SU-DHL-6 (cell line): ENCODE data around the gene NAT8.
"Not testable (repeated sequence)": the region's sequence is repeated elsewhere in the genome, so short reads cannot be mapped to it uniquely, and the experiment has no call there.

Source experiments
- H2AFZ ChIP-seq: fragments of 200-600 bp; sonication (generic); 2 replicates; pipeline ENCODE4 v1.6.1; 2014; ENCODE audit warnings: low read depth, mild to moderate bottlenecking, moderate library complexity, mixed read lengths, antibody characterized with exemption, low read length; ENCODE audit not compliant: severe bottlenecking
- H3F3A ChIP-seq: fragments of 200-600 bp; shearing (Covaris generic); 2 replicates; pipeline ENCODE4 v1.6.0; 2016; ENCODE audit warnings: antibody characterized with exemption, mild to moderate bottlenecking; ENCODE audit not compliant: insufficient read depth
- H3K27ac ChIP-seq: fragments of 200-600 bp; sonication (generic); 2 replicates; pipeline ENCODE4 v1.5.1; 2016; ENCODE audit warnings: low read depth, mild to moderate bottlenecking, low read length, moderate library complexity, mixed read lengths
- H3K27me3 ChIP-seq: fragments of 200-600 bp; sonication (generic), shearing (Covaris generic); 2 replicates; pipeline ENCODE4 v1.6.0; 2014; ENCODE audit warnings: mild to moderate bottlenecking, low read length
- H3K36me3 ChIP-seq: fragments of 200-600 bp; sonication (generic); 2 replicates; pipeline ENCODE4 v1.6.1; 2014; ENCODE audit warnings: mild to moderate bottlenecking, low read length, mixed read lengths
- H3K4me2 ChIP-seq: fragments of 300-600, 200-600 bp; shearing (Covaris generic), sonication (generic); 2 replicates; pipeline ENCODE4 v1.6.0; 2014; ENCODE audit warnings: low read length, low read depth, mild to moderate bottlenecking; ENCODE audit not compliant: poor library complexity, severe bottlenecking
- H3K4me3 ChIP-seq: fragments of 200-600 bp; sonication (generic); 2 replicates; pipeline ENCODE4 v1.5.1; 2014; ENCODE audit warnings: antibody characterized with exemption, low read length, mild to moderate bottlenecking, mixed read lengths; ENCODE audit not compliant: insufficient read depth, poor library complexity, severe bottlenecking
- H3K79me2 ChIP-seq: fragments of 200-600 bp; sonication (generic); 2 replicates; pipeline ENCODE4 v1.6.1; 2014; ENCODE audit warnings: mild to moderate bottlenecking, low read length, moderate library complexity; ENCODE audit not compliant: insufficient read depth
- H3K9ac ChIP-seq: fragments of 200-600 bp; sonication (generic); 2 replicates; pipeline ENCODE4 v1.7.0; 2014; ENCODE audit warnings: mild to moderate bottlenecking, low read length
- H3K9me2 ChIP-seq: fragments of 200-600 bp; sonication (generic); replicated peaks from 2 replicates; pipeline ENCODE4 v1.6.1; 2014; ENCODE audit warnings: low read length; ENCODE audit not compliant: insufficient read depth
- H3K9me3 ChIP-seq: fragments of 200-600 bp; sonication (generic); 2 replicates; pipeline ENCODE4 v1.6.1; 2014; ENCODE audit warnings: low read length, mixed read lengths; ENCODE audit not compliant: insufficient read depth
- H4K20me1 ChIP-seq: fragments of 200-600 bp; sonication (generic); 2 replicates; pipeline ENCODE4 v1.6.1; 2014; ENCODE audit warnings: low read depth, mild to moderate bottlenecking, antibody characterized with exemption, low read length, moderate library complexity, mixed read lengths
- CTCF ChIP-seq: fragments of 200-600 bp; sonication (generic); IDR thresholded peaks from one replicate; pipeline ENCODE4 v1.5.1; 2017; ENCODE audit warnings: antibody characterized with exemption, mild to moderate bottlenecking, low read length, moderate library complexity; ENCODE audit not compliant: insufficient read depth, poor library complexity, severe bottlenecking
- EZH2phosphoT487 ChIP-seq: fragments of 200-600 bp; sonication (generic), shearing (Covaris generic); conservative IDR thresholded peaks from 2 replicates; pipeline ENCODE4 v1.6.1; 2018; ENCODE audit warnings: mild to moderate bottlenecking, antibody characterized with exemption, low read length, moderate library complexity, mixed read lengths

NAT8 gene

GRCh38 chr2:73642338-73643018 lies at the start of gene NAT8:
TSS of gene NAT8 (minus strand) at chr2:73642422. CDS start at chr2:73641628, 794 bp downstream.
- TF ChIP-seq CTCF (no peak), EZH2phosphoT487 (no peak)
- H3K27ac ChIP-seq: no peak within 1 kb of the TSS

DNA sequence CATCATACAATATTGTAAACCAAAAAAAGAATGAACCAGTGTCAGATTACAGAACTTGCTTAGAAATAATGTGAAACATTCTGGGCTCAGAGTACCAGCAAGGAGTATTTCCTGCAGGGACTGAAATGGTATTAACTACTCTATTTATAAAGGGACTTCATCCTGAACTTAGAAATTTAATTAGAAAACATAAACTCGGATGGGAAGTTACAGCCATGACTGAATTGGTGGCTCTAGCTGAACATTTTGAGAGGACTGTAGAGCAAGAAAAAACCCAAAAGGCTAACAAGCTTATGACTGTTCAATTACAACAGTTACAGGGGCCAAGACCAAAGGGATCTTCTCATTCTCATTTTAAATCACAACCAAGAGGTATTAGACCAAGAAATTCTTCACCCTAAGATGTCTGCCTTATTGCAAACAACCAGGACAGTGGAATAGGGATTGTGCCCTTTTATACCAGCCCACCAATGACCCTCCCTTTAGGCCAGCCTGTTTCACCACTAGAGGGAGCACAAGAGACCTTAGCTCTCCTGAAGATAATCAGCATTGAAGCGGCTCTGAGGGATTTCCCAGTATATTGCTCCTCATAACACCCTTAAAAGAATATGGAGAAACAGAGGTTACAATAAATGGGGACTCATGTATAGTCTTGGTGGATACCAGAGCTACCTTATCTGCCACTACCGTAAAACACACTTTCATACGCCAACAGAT lies 48.3 kb upstream of the NAT8 start:
- TF ChIP-seq CTCF: peak; percentile 29
- H3K27me3 ChIP-seq, H3K9ac ChIP-seq, H3K27ac ChIP-seq, H3K36me3 ChIP-seq, H3F3A ChIP-seq, H2AFZ ChIP-seq, H3K4me3 ChIP-seq, H3K9me2 ChIP-seq, H3K9me3 ChIP-seq, H3K79me2 ChIP-seq, H4K20me1 ChIP-seq, H3K4me2 ChIP-seq: not testable (repeated sequence)

More at GRCh38 chr2:73642338-73643018, at the start of gene NAT8:
- no peaks in the 10 kb centered on the region for H3K79me2 ChIP-seq
- H3K4me3 ChIP-seq: no peak within 1 kb of the TSS
- no peaks in the 10 kb centered on the region for H3K27me3 ChIP-seq
- H3F3A ChIP-seq: no peaks in the 10 kb centered on the region
- H2AFZ ChIP-seq: no peak within 1 kb of the TSS
- H3K9ac ChIP-seq: no peak within 1 kb of the TSS
- no peaks in the 10 kb centered on the region for H3K36me3 ChIP-seq
- no peaks in the 10 kb centered on the region for H3K9me2 ChIP-seq
- no peaks in the 10 kb centered on the region for H4K20me1 ChIP-seq
- H3K4me2 ChIP-seq: no peak within 1 kb of the TSS
- H3K9me3 ChIP-seq: peaks cover 13% of the 10 kb centered on the region; the same call in 1 of the 2 replicates

DNA sequence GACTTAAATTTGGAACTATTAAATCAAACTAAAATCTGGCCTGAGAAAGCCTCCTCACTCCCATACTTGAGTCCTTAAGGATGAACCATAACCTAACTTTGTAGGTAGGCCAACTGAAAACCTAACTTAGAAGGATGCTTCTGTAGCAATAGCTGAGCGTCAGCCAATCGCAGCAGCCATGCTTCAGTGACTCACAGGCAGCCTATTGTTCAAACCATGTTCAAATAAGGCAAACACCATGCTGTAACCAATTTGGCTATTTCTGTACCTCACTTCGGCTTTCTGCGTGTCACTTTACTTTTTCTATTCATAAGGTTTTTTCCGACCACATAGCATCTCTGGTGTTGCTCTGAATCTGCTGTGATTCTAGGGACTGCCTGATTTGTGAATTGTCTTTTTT lies 46.3 kb upstream of the NAT8 start:
- not testable (repeated sequence) for H3K36me3 ChIP-seq, H3K9ac ChIP-seq, H3K9me3 ChIP-seq, H3K4me2 ChIP-seq, H3K9me2 ChIP-seq, H4K20me1 ChIP-seq, H2AFZ ChIP-seq, H3K27me3 ChIP-seq, H3K4me3 ChIP-seq, H3F3A ChIP-seq, H3K79me2 ChIP-seq, H3K27ac ChIP-seq

GRCh38 chr2:73685764-73686438 lies 43.7 kb upstream of the NAT8 start:
- Histone ChIP-seq H3K27me3 (no peaks in the 10 kb centered on the region), H3K9ac (no peak overlapping the region), H3K79me2 (no peaks in the 10 kb centered on the region), H3K4me3 (no peak overlapping the region), H3K4me2 (no peak overlapping the region), H3K36me3 (no peaks in the 10 kb centered on the region), H3K9me2 (no peaks in the 10 kb centered on the region), H3K9me3 (no peaks in the 10 kb centered on the region), H4K20me1 (no peaks in the 10 kb centered on the region), H3K27ac (no peak overlapping the region), H2AFZ (no peak overlapping the region), H3F3A (no peaks in the 10 kb centered on the region)
- TF ChIP-seq EZH2phosphoT487: no peak

- H2AFZ ChIP-seq, H3K79me2 ChIP-seq, H3K4me3 ChIP-seq, H3K27ac ChIP-seq, H3K9ac ChIP-seq, H3K36me3 ChIP-seq, H3K9me3 ChIP-seq, H3K9me2 ChIP-seq, H4K20me1 ChIP-seq, H3K27me3 ChIP-seq, H3K4me2 ChIP-seq, H3F3A ChIP-seq: not testable (repeated sequence)
Measured at GRCh38 chr2:73684905-73685304, 42.7 kb upstream of the NAT8 start.

- not testable (repeated sequence) for H2AFZ ChIP-seq, H3F3A ChIP-seq, H3K9me3 ChIP-seq, H3K4me2 ChIP-seq, H3K27me3 ChIP-seq, H4K20me1 ChIP-seq, H3K9me2 ChIP-seq, H3K9ac ChIP-seq, H3K4me3 ChIP-seq, H3K79me2 ChIP-seq, H3K36me3 ChIP-seq, H3K27ac ChIP-seq
Measured at GRCh38 chr2:73684325-73684724, 42.1 kb upstream of the NAT8 start.
